ENCODE results near the gene INPP5K. TPM values are rescaled to one million over a fixed set of nuclear protein-coding genes. Genes with fewer than 3 reads are reported as not detected.

The INPP5K gene
- total and polyA plus RNA-seq, 7 experiments from 2014 or later, result 50.5 to 184 (median 84.2) TPM

DNA sequence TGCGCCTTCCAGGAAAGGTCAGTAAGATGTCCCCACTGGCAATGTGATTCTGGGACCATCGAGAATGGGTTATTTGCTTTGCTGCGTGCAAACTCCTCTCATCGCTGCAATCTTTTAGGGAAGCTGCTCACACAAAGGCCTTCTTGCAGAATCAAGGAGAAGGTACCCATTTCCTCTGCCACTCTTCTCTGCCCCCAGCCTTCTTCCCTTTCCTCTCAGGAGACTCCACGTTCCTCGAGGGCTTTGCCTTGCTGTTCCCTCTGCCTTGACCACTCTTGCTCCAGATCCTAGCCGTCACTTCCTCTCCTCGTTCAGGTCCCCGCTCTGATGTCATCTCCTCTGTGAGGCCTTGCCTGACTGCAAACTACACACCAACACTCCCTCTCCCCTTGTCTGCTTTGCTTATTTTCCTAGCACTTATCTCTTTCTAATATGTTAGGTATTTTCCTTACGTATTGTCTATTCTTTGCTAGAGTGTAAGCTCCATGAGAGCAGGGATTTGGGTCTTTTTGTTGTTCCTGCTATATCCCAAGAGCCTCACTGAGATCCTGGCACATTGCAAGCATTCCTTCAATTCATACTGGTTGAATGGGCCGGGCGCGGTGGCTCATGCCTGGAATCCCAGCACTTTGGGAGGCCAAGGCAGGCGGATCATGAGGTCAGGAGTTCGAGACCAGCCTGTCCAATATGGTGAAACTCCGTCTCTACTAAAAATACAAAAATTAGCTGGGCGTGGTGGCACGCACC is 55.0 kb downstream of the INPP5K start:
- Histone ChIP-seq H3K4me3 (ENCODE audit: low read length) (no peak overlapping the region), H3K4me1 (ENCODE audit: control insufficient read depth in 2 of 2, insufficient read depth in 2 of 2, low read length in 2 of 2) (peaks cover 22 to 44% of the 10 kb centered on the region in 2 donors), H3K27ac (ENCODE audit: low read depth, low read length) (no peak overlapping the region), H3K27me3 (ENCODE audit: control insufficient read depth in 2 of 2, insufficient read depth in 2 of 2, low read length in 2 of 2) (no peaks in the 10 kb centered on the region), H3K36me3 (ENCODE audit: control insufficient read depth in 2 of 3, insufficient read depth in 3 of 3, low read length in 3 of 3) (no peaks in the 10 kb centered on the region), H3K9me3 (ENCODE audit: control insufficient read depth in 2 of 3, low read length in 3 of 3) (no peaks in the 10 kb centered on the region)
- Mint-ChIP-seq H3K4me1 (peaks cover 28 to 57% (median 42%) of the 10 kb centered on the region in 7 donors), H3K27ac (peak overlapping the region in 5 of 9 donors; percentile 15 to 89 (median 73)), H3K36me3 (peaks cover 0 to 11% (median 0%) of the 10 kb centered on the region in 5 donors), H3K9me3 (no peaks in the 10 kb centered on the region), H3K4me3 (peak overlapping the region in 8 of 10 donors; percentile 37 to 63 (median 53)), H3K27me3 (peaks cover 0 to 39% (median 4%) of the 10 kb centered on the region in 5 donors)
- ATAC-seq, result no peak
- ChIA-PET POLR2A (interaction anchor here (1.1 to 2.0 kb wide), 2 partner anchors 26 to 54 kb away, joined by 3 to 5 read pairs; no protein-coding TSS in a partner anchor), CTCF (no interaction called here)
- DNase-seq, result no peak
- intact Hi-C loops (cut with micrococcal nuclease), result no loop called here

GRCh38 chr17:1460233-1460632 is 56.2 kb downstream of the INPP5K start:
- CTCF ChIA-PET, result interaction anchor here (1.3 kb wide), 1 partner anchor 95 kb away, joined by 3 read pairs; no protein-coding TSS in a partner anchor
- intact Hi-C loops (cut with micrococcal nuclease), result no loop called here
- Histone ChIP-seq H3K9me3 (ENCODE audit: control insufficient read depth in 2 of 3, low read length in 3 of 3) (no peaks in the 10 kb centered on the region), H3K27ac (ENCODE audit: low read depth, low read length) (no peak overlapping the region), H3K27me3 (ENCODE audit: control insufficient read depth in 2 of 2, insufficient read depth in 2 of 2, low read length in 2 of 2) (no peaks in the 10 kb centered on the region), H3K36me3 (ENCODE audit: control insufficient read depth in 2 of 3, insufficient read depth in 3 of 3, low read length in 3 of 3) (peaks cover 0 to 7% (median 0%) of the 10 kb centered on the region in 3 experiments), H3K4me3 (ENCODE audit: low read length) (no peak overlapping the region), H3K4me1 (ENCODE audit: control insufficient read depth in 2 of 2, insufficient read depth in 2 of 2, low read length in 2 of 2) (peaks cover 22 to 45% of the 10 kb centered on the region in 2 donors)
- ATAC-seq (no peak), DNase-seq (no peak)
- Mint-ChIP-seq H3K4me1 (peaks cover 28 to 57% (median 43%) of the 10 kb centered on the region in 7 donors), H3K9me3 (no peaks in the 10 kb centered on the region), H3K4me3 (peak overlapping the region in 1 of 10 donors; percentile 53), H3K27ac (peak overlapping the region in 1 of 9 donors; percentile 19), H3K36me3 (peaks cover 0 to 11% (median 0%) of the 10 kb centered on the region in 5 donors), H3K27me3 (peaks cover 0 to 40% (median 4%) of the 10 kb centered on the region in 5 donors)
- POLR2A ChIA-PET, result interaction anchor here (0.6 to 2.0 kb wide), 2 partner anchors 27 to 195 kb away, joined by 3 to 5 read pairs; no protein-coding TSS in a partner anchor

DNA sequence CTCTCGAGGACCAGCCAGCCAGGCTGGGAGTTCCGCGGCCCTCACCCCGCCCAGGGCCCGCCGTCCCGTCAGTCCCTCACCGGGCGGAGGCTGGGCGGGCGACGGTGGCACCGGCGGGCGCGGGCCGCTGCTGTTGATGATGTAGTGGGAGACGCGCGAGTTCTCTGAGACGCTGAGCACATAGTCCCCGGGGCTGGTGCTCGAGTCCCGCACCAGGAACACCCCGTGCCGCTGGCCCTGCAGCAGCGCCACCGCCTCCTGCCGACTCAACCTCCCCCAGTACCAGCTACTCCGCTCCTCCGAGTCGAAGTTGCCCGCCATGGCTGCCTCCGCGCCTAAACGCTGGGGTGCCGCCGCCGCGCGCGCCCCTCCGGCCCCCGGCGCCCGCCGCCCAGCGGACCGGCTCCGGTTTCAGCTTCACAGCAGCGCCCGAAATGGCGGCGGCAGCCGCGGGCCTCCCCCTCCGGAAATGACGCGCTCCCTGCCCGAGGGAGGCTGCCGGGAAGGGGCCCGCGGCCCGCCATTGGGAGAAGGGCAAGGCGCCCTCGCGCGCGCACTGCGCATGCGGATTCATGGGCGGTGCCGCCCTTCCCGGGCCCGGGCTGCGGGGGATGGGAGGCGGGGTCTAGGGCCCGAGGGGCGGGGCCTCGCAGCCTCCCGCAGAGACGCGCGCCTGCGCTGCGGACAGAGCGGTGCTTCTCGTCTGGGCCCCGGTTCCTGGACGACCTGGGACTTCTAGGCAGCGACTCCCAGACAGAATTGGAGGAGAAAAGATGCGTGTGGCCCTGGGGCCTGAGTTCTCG is 60.4 kb downstream of the INPP5K start, which contains the start of gene CRK:
Gene CRK, minus strand, starts transcription at position 436 of the 803 bp plus-strand sequence. Its CDS starts 115 bp downstream, at position 321.
- ATAC-seq (peak; percentile 97), DNase-seq (peak; percentile 97 to 100 (median 99))
- peaks cover 18 to 37% of the 10 kb centered on the region in 2 donors for H3K4me1 ChIP-seq (ENCODE audit: control insufficient read depth in 2 of 2, insufficient read depth in 2 of 2, low read length in 2 of 2)
- CTCF ChIA-PET, result no interaction called here
- H3K27ac ChIP-seq (ENCODE audit: low read depth, low read length), result peak within 1 kb of the TSS; percentile 97
- POLR2A ChIA-PET, result interaction anchor here (0.8 to 2.8 kb wide), 5 partner anchors 15 to 60 kb away, joined by 3 to 15 read pairs (median 5); partner anchors contain the start of genes INPP5K and YWHAE
- Mint-ChIP-seq H3K27me3 (peaks cover 0 to 23% (median 4%) of the 10 kb centered on the region in 5 donors), H3K4me3 (peak within 1 kb of the TSS; percentile 86 to 95 (median 90)), H3K4me1 (peaks cover 28 to 64% (median 48%) of the 10 kb centered on the region in 7 donors), H3K27ac (peak within 1 kb of the TSS; percentile 63 to 92 (median 86)), H3K36me3 (peaks cover 0 to 7% (median 4%) of the 10 kb centered on the region in 5 donors), H3K9me3 (no peaks in the 10 kb centered on the region)
- intact Hi-C loops (cut with micrococcal nuclease), result loop anchor here (1.0 to 2.0 kb wide), 13 partner anchors 29 to 585 kb away; partner anchors contain the start of genes INPP5K (in 2 of the 2), PITPNA (in 2 of the 2), YWHAE (in 2 of the 2) and PRPF8 (in 1 of the 2)
- H3K9me3 ChIP-seq (ENCODE audit: control insufficient read depth in 2 of 3, low read length in 3 of 3), result no peaks in the 10 kb centered on the region
- peaks cover 0 to 11% (median 0%) of the 10 kb centered on the region in 3 experiments for H3K36me3 ChIP-seq (ENCODE audit: control insufficient read depth in 2 of 3, insufficient read depth in 3 of 3, low read length in 3 of 3)
- no peaks in the 10 kb centered on the region for H3K27me3 ChIP-seq (ENCODE audit: control insufficient read depth in 2 of 2, insufficient read depth in 2 of 2, low read length in 2 of 2)
- peak within 1 kb of the TSS; percentile 94 for H3K4me3 ChIP-seq (ENCODE audit: low read length)

DNA sequence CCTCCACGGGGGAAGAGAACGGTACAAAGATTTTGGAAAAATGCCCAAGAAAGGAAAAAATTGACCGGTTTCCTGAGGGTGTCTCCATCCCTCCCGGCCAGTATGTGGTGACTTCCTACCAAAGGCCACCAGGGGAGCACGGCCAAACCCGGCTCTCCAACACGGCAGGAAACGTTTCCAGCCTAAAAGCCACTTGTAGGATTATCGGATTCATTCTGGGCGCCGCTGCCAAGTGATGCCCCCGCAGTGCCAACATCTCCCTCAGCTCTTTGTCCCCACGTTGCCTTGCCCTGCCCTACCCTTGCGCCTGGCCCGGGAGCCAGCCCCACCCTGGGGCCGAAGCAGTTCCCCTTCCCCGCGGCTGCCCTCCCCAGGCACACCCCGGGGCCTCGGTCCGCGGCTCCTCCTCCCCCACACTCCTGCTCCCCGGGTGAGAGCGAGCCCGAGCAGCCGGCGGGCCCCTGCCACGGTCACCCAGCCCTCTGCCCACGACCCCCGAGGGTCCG is 61.1 kb downstream of the INPP5K start:
- Histone ChIP-seq H3K4me3 (ENCODE audit: low read length) (peak overlapping the region; percentile 90), H3K27me3 (ENCODE audit: control insufficient read depth in 2 of 2, insufficient read depth in 2 of 2, low read length in 2 of 2) (no peaks in the 10 kb centered on the region), H3K27ac (ENCODE audit: low read depth, low read length) (peak overlapping the region; percentile 97), H3K4me1 (ENCODE audit: control insufficient read depth in 2 of 2, insufficient read depth in 2 of 2, low read length in 2 of 2) (peaks cover 18 to 32% of the 10 kb centered on the region in 2 donors), H3K36me3 (ENCODE audit: control insufficient read depth in 2 of 3, insufficient read depth in 3 of 3, low read length in 3 of 3) (peaks cover 0 to 11% (median 0%) of the 10 kb centered on the region in 3 experiments), H3K9me3 (ENCODE audit: control insufficient read depth in 2 of 3, low read length in 3 of 3) (no peaks in the 10 kb centered on the region)
- intact Hi-C loops (cut with micrococcal nuclease), result loop anchor here in 1 of 2 donors (1.0 kb wide), 1 partner anchor 90 kb away; no protein-coding TSS in a partner anchor
- POLR2A ChIA-PET, result interaction anchor here (1.1 to 2.8 kb wide), 3 partner anchors 32 to 61 kb away, joined by 5 to 15 read pairs (median 7); partner anchors contain the start of genes INPP5K and YWHAE
- ATAC-seq (peak; percentile 22), DNase-seq (peak in 7 of 9 donors; percentile 17 to 55 (median 27))
- CTCF ChIA-PET, result interaction anchor here (0.5 to 0.7 kb wide), 2 partner anchors 31 to 60 kb away, joined by 3 read pairs; no protein-coding TSS in a partner anchor
- Mint-ChIP-seq H3K4me1 (peaks cover 28 to 62% (median 47%) of the 10 kb centered on the region in 7 donors), H3K27ac (peak overlapping the region; percentile 56 to 91 (median 86)), H3K9me3 (no peaks in the 10 kb centered on the region), H3K4me3 (peak overlapping the region; percentile 86 to 95 (median 88)), H3K36me3 (peaks cover 0 to 7% (median 4%) of the 10 kb centered on the region in 5 donors), H3K27me3 (peaks cover 0 to 18% (median 4%) of the 10 kb centered on the region in 5 donors)

GRCh38 chr17:1454541-1454940 is 61.9 kb downstream of the INPP5K start:
- H3K9me3 Mint-ChIP-seq, result no peaks in the 10 kb centered on the region
- H3K27me3 Mint-ChIP-seq, result peaks cover 0 to 11% (median 0%) of the 10 kb centered on the region in 5 donors
- H3K4me1 Mint-ChIP-seq, result peaks cover 24 to 58% (median 44%) of the 10 kb centered on the region in 7 donors
- peaks cover 18 to 29% of the 10 kb centered on the region in 2 donors for H3K4me1 ChIP-seq (ENCODE audit: control insufficient read depth in 2 of 2, insufficient read depth in 2 of 2, low read length in 2 of 2)
- H3K27me3 ChIP-seq (ENCODE audit: control insufficient read depth in 2 of 2, insufficient read depth in 2 of 2, low read length in 2 of 2), result no peaks in the 10 kb centered on the region
- H3K36me3 Mint-ChIP-seq, result peaks cover 0 to 5% (median 4%) of the 10 kb centered on the region in 5 donors
- peak overlapping the region; percentile 86 to 95 (median 88) for H3K4me3 Mint-ChIP-seq
- ATAC-seq (no peak), DNase-seq (no peak)
- peak overlapping the region; percentile 56 to 91 (median 83) for H3K27ac Mint-ChIP-seq
- intact Hi-C loops (cut with micrococcal nuclease), result no loop called here
- peak overlapping the region; percentile 90 for H3K4me3 ChIP-seq (ENCODE audit: low read length)
- H3K9me3 ChIP-seq (ENCODE audit: control insufficient read depth in 2 of 3, low read length in 3 of 3), result no peaks in the 10 kb centered on the region
- POLR2A ChIA-PET, result interaction anchor here (1.5 to 2.8 kb wide), 2 partner anchors 62 to 89 kb away, joined by 3 to 15 read pairs; partner anchors contain the start of gene INPP5K
- CTCF ChIA-PET, result no interaction called here
- H3K27ac ChIP-seq (ENCODE audit: low read depth, low read length), result peak overlapping the region; percentile 97
- peaks cover 0 to 11% (median 0%) of the 10 kb centered on the region in 3 experiments for H3K36me3 ChIP-seq (ENCODE audit: control insufficient read depth in 2 of 3, insufficient read depth in 3 of 3, low read length in 3 of 3)

Data from naive thymus-derived CD4-positive, alpha-beta T cell (primary cell).